Measurements from ENCODE around the gene OR4A5.
"Not testable (repeated sequence)": the region's sequence is repeated elsewhere in the genome, so short reads cannot be mapped to it uniquely, and the experiment has no call there.

OR4A5 gene, protein sequence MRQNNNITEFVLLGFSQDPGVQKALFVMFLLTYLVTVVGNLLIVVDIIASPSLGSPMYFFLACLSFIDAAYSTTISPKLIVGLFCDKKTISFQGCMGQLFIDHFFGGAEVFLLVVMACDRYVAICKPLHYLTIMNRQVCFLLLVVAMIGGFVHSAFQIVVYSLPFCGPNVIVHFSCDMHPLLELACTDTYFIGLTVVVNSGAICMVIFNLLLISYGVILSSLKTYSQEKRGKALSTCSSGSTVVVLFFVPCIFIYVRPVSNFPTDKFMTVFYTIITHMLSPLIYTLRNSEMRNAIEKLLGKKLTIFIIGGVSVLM

DNA sequence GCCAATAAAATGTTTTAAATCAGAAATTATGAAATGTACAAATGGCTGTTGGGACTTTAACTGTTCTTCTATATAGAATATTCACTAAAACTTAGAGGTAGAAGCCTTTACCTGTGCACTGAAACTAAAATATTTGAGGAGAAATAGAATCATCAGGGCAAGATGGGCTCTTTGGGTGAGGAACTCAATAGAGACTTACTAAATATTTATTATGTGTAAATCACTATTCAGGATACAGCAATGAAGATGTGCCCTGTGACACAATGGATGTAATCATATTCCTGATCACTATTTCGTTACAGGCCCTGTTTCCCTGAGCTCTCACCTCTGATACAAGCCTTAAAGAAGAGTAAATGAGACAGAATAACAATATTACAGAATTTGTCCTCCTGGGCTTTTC, at the start of gene OR4A5:
Gene OR4A5 (plus strand): TSS at position 301 of the 400 bp plus-strand sequence. CDS start 53 bp downstream, at position 354.
- DNase-seq = not testable (repeated sequence)

DNA sequence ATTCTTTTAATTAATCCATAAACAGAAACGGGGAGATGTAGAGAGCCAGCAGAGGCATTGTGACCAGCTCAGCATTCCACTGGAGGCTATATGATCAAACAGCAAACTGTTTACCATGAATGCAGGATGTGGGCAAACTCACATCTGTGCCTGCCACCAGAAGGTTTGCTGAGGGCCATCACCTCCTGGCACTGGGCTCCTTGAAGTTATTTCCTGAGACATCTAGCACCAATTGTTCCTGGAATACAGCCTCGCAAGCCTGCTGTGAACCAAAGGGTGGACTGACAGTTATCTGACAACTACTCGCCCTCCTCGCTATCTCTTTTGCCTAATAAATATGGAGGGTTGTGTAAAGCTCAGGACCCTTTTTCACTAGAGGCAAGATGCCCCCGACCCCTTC, 13.5 kb downstream of the OR4A5 start:
- not testable (repeated sequence) for DNase-seq

Measured in hematopoietic multipotent progenitor cell treated with erythropoietin and hydrocortisone succinate and interleukin-3 and kit ligand, for 6 days (in vitro differentiated cells).